ENCODE measurements around the gene TYROBP.
"Not testable (repeated sequence)": the region's sequence is repeated elsewhere in the genome, so short reads cannot be mapped to it uniquely, and the experiment has no call there.

The TYROBP gene

DNA sequence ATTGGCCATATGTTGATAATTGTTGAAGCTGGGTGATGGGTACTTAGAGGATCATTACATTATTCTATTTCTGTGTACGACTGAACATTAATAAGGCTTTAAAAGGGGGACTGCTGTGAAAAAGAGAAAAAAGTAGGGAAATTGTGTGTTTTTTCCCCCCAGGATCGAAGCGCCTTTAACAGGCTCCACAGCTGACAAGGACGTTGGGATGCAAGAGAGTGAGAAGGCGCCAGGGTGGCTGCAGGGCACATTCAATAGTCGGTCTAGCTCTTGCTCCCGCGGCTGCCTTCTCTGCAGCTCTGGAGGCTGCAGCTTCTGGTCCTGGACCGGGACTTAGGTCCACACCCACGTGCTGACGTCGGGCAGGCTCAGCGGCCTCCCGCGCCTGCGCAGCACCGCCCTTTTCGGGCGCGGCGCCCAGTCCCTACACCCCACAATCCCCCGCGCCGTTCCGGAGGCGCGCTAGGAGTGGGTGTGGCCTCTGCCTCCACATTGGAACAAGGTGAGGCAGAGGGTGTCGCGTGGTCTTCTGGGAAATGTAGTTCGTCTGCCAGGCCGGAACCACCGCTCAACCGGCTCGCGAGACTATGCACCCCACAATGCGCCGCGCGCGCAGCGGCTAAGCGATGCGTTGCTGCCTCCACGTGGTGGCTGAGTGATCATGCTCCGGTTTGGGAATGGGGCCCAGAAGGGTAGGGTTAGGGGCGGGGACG lies 23.2 kb upstream of the TYROBP start:
- peak; percentile 98 to 100 (median 99) for DNase-seq

DNA sequence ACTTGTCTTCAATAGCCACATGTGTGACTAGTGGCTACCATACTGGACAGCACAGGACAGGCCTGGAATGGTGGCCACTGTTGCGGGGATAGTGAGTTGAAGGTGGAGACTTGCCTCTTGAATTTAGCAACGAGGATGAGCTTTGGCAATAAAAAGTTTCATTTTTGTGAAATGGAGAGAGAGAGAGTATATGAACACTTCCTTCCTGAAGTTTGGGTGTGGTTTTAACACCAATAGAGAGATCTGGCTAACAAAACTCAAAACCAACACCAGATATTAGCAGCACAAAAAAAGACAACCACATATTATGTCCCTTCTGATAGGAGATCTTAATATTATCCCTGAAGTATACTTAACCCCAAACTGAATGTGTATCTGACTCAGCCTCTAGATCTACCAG lies 21.8 kb upstream of the TYROBP start:
- no peak for DNase-seq

DNA sequence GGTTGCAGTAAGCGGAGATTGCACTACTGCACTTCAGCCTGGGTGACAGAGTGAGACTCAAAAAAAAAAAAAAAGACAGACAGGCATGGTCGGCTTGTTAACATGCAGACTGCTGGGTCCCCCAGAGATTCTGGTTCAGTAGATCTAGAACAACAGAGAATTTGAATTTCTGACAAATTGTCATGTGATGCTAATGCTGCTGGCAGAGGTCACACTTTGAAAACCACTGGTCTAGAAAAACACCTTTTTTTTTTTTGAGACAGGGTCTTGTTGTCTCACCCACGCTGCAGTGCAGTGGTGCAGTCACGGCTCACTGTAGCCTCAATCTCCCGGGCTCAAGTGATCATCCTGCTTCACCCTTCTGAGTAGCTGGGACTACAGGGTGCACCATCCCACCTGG lies 20.4 kb upstream of the TYROBP start:
- no peak for DNase-seq

DNA sequence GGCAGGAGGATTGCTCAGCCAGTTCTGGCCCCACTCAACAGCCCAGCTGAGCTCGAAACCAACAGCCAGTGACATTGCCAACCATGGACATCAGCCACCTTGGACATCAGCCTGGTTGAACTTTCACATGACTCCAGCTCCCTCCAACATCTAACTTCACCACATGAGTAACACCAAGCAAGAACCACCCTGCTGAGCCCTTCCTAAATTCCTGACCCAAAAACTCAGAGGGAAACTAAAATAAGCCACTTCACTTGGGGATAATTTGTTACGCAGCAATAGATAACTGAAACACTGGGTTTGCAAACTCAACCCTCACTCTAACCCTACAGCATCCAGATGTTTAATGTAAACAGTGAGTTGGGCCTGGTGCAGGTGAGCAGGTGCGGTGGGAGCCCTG lies 17.4 kb upstream of the TYROBP start:
- DNase-seq: no peak

DNA sequence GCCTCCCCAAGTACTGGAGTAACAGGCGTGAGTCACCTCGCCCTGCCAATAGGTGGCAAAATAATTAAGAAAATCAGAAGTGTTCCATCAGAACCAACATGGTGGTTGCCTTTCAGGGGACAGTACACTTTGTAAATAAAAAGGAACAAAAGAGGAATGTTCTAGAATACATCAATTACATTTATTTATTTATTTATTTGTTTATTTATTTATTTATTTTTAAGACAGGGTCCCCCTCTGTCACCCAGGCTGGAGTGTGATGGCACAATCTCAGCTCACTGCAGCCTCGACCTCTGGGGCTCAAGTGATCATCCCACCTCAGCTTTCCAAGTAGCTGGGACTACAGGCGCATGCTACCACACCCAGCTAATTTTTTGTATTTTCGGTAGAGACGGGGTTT lies 12.9 kb upstream of the TYROBP start:
- no peak for DNase-seq

DNA sequence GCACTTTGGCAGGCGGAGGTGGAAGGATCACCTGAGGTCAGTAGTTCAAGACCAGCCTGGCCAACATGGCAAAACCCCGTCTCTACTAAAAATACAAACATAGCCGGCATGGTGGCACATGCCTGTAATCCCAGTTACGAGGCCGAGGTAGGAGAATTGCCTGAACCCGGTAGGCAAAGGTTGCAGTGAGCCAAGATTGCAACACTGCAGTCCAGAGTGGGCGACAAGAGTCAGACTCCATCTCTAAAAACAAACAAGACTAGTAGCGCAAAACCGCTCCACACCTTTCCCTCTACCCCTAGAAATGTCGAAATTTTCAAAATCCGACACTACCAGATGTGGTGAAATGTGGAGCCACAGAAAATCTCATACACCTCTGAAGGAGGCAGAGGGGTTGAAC lies 11.2 kb upstream of the TYROBP start:
- no peak for DNase-seq

DNA sequence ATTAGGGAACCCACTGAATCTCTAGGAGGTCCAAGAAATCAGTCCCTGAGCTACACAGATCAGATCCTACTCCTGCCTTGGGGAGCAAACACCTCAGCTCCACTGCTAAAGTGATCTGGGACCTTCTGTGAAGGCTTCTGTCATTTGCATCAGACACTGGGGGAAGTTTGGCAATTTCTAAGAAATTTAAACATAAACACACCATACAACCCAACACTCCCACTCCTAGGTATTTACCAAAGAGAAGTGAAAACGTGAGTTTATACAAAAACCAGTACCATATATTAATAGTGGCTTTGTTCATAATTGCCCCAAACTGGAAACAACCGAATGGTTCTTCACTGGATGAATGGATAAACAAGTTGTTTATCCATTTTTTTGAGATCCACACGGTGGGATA lies 7.3 kb upstream of the TYROBP start:
- no peak for DNase-seq

DNA sequence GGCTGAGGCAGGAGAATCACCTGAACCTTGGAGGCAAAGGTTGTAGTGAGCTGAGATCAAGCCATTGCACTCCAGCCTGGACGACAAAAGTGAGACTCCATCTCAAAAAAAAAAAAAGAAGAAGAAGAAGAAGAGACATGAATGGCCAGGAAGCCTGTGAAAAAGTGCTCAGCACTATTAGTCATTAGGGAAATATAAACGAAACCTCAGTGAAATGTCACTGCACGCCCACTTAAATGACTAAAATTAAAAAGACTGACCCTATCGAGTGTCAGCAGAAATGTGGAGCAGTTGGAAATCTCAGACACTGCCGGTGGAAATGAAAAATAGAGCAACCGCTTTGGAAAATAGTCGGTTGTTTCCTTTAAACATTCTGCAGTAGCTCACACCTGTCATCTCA lies 5.5 kb upstream of the TYROBP start:
- no peak for DNase-seq

DNA sequence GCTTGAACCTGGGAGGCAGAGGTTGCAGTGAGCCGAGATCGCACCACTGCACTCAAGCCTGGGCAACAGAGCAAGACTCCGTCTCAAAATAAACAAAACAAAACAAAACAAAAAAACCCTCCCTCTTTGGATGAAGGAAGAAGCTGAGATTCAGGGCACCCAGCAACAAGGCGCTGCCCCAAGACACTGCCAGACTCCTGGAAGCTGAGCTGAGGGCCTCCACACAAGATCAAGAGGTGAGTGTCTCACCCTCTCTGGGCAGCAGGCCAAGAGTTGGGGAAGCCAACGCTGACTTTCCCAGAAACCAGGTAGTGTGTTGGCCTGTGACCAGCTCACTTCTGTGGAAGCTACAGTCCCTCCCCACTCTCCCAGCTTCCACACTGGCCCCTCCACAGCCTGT lies 3.7 kb upstream of the TYROBP start:
- no peak for DNase-seq

DNA sequence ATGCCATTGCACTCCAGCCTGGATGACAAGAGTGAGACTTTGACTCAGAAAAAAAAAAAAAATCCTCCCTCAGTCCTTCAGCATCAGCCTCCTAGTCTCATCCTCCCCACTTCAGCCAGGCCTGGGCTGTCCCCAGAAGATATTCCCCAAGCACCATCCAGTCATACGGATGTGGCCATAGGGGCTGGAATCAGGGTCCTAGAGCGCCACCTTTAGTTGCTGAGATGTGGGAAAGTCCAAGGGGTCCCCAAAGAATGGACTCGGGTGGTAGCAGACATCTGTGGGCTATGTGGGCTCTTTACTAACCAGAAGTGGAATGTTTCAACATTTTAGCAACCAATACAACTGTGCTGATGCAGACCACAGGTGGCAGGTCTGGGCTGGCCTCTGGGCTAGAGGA lies 3.1 kb upstream of the TYROBP start:
- DNase-seq: no peak

DNA sequence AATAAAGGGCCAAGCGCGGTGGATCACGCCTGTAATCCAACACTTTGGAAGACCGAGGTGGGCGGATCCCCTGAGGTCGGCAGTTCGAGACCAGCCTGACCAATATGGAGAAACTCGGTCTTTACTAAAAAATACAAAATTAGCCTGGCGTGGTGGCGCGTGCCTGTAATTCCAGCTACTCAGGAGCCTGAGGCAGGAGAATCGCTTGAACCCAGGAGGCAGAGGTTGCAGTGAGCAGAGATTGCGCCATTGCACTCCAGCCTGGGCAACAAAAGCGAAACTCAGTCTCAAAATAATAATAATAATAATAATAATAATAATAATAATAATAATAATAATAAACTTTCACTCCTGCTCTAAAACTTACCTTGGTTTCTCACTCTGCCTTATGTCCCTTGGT lies 2.3 kb upstream of the TYROBP start:
- DNase-seq: not testable (repeated sequence)

DNA sequence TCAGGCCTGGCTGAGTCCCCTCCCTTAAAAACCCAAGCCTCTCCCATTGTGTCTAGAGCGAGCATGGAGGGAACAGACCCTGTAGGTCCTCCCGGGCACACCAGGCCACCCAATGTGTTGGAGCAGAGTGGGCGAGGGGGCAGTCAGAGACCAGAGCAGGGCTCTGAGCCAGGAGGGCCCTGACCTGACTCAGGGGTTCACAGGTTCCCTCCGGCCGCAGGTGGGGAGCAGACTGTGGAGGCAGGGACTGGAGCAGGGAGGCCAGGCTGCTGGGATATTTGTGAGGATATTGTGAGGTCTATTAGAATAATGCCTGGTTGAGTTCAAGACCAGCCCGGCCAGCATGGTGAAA lies 1.6 kb upstream of the TYROBP start:
- DNase-seq: no peak

DNA sequence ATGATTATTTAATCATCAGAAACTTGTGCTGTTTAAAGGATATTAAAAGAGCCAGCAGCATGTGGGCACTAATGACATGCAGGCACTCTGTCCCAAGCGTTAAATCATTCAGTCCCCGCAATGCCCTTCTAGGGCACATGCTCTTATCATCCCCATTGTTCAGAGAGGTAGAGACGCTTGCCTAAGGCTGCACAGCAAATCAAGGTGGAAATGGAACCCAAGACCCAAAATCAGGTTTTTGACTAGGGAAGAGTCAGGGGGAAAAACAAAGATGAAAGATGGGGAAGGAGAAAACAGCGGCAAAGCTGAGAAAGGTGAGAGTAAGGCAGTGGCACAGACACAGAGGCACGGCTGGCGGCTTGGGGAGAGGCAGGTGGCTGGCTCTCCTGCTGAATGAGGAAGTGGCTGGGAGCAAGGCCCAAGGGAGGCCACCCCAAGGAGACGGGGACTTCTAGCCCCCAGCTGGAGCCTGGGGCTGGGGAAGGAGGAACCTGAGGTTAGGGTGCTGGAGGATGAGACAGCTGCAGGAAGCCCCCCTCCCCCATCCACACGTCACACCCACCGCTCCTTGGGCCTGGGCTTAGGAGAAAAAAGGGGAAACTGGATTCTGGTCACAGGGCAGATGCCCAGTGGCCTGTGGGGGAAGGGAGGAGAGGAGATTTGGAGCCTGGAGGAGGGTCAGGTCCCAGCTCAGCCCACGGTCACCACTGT lies 1.0 kb upstream of the TYROBP start:
- no peak for DNase-seq

DNA sequence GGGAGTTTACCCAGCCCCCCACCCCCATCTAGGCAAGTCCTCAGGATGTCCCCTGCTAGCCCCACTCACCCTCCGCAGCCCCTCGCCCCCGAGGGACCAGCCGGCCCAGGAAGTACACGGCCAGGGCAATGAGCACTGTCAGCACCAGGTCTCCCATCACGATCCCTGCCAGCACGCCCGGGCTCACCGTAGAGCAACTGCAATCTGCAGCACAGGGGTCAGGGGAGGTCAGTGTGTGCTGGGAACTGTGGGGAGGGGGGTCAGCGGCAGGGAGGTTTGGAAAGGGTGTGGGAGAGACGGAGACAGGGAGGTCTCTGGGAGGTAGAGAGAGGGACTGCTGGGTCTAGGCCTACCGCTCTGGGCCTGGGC lies 734 bp downstream of the TYROBP start:
- DNase-seq: no peak

DNA sequence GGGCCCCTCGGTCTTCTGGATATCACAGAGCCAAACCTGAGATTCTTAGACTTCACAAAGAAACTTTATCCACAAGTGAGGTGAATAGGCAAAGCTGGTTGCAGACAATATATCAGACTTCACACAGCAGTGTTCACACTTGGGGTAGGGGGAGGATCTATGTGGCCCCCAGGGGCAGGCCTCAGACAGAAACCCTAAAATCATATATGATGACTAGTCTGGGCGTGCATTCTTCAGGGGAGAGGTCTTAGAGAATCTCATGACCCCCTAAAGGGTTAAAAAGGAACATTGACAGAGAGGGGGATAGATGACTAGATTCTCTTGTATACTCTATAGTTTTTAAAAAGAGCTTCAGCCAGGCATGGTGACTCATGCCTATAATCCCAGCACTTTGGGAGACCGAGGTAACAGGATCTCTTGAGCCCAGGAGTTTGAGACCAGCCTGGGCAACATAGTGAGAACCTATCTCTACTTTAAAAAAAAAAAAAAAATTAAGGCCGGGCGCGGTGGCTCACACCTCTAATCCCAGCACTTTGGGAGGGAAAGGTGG lies 2.8 kb downstream of the TYROBP start:
- DNase-seq: no peak

DNA sequence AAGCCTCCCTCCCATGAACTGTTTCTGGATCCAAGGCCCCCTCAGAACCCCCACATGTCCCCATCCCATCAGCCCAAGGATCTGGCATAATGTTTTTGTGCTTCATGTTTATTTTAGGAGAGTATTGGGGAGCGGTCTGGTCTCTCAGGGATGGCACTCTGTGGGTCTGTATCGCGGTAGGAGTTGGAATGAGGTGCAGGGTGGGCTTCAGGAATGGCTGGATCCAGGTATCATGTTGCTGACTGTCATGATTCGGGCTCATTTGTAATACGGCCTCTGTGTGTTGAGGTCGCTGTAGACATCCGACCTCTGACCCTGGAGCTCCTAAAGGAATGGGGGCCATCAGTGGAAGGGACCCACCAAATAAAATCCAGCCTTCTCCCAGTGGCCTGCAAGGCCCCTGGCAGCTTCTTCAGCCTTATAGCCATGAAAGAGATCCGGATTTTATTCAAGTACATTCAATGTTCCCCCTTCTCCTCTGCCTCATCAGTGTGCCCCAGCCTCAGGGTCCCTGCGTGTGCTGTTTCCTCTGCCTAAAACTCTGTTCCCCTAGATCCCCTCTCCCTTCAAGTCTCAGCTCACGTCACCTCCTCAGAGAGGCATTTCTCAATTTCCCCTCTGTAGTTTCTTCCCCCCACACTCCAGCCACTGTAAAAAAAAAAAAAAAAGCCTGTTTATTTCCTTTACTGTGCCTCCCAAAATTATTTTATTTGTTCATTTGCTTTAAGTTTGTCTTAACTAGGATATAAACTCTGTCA lies 3.6 kb downstream of the TYROBP start:
- DNase-seq: no peak

DNA sequence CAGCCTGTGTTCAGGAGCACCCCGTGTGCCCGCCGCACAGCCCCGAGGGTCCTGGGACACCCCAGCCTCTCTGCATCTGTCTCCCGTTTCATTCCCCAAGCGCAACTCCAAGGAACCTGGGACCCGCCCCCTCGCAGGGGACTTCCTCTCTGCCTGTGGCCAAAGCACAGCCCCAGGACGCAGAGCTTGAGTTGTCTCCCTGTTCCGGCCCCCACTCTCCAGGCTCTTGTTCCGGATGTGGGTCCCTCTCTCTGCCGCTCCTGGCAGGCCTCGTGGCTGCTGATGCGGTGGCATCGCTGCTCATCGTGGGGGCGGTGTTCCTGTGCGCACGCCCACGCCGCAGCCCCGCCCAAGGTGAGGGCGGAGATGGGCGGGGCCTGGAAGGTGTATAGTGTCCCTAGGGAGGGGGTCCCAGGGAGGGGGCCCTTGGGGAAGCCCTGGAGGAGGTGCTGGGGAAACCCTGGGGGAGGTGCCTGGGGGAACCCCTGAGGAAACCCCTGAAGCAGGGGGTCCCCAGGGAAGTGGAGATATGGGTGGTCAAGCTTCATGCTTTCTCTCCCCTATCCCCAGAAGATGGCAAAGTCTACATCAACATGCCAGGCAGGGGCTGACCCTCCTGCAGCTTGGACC lies 4.4 kb downstream of the TYROBP start:
- peak; percentile 8 to 28 (median 20) for DNase-seq

DNA sequence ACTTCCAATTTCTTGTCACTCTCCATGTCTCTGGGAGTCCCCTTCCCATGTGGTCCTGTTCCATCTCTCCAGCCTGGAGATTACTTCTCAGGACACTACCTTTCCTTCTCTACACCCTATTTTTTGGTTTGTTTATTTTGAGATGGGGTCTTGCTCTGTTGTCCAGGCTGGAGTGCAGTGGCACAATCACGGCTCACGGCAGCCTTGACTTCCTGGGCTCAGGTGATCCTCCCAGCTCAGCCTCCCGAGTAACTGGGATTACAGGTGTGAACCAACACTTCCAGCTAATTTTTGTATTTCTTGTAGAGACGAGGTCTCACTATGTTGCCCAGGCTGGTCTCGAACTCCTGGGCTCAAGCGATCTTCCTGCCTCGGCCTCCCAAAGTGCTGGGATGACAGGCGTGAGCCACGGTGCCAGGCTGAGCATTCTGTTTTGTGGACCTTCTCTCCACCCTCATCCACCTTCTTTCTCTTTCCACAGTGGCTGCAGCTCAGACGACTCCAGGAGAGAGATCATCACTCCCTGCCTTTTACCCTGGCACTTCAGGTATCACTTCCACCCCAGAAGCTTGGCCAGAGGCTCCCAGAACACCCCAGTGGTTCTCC lies 5.1 kb downstream of the TYROBP start:
- no peak for DNase-seq

DNA sequence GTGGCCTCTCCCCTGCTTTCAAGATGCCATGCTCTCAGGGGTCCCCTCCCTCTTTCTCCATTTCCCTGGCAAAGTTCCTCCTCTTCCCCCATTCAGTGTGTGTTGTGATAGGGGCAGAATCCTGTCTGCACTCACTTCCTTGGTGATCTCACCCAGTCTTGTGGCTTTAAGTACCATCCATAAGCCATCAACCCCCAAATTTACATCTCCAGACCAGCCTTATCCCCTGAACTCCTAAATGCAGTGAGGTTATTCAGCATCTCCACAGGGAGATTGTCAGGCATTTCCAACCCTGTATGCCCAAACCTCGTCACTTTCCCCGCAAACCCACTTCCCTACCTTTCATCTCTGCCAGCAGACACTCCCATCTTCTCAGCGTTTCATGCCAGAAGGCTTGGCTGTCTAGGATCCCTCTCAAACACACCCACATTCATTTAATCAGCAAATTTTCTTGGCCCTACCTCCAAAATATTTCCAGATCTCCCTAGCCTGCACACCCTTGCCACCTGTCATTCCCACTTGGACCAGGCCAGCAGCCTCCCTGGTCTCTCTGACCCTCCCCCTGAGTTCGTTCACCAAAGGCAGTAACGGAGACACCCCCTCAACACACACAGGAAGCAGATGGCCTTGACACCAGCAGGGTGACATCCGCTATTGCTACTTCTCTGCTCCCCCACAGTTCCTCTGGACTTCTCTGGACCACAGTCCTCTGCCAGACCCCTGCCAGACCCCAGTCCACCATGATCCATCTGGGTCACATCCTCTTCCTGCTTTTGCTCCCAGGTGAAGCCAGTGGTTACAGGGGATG lies 6.0 kb downstream of the TYROBP start, which contains the start of gene HCST:
TSS of gene HCST (plus strand) at position 676 of the 808 bp plus-strand sequence. CDS start at position 741, 65 bp downstream.
- DNase-seq: no peak

DNA sequence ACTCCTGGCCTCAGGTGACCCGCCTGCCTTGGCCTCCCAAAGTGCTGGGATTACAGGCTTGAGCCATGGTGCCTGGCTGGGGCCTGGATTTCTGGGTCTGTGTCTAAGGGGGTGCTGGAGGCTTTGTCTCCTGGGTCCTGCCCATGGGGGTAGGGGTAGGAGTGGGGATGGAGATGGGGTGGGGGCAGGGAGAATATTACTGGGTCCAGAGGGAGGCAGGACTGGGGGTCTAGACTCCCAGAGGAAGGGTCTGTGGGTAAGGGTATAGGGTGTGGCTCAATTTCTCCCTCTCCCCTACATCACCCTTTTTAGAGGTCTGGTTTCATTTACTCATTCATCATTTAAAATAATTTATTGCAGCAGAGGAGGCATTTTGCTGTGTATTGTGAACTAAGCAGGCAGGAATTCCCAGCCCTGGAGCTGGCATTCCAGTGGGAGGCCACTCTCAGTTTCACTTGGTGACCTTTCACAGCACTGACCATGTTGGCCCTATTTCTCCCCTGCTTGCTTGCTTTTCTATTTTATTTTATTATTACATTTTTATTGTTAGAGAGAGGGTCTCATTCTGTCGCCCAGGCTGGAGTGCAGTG lies 6.9 kb downstream of the TYROBP start:
- DNase-seq: no peak

DNA sequence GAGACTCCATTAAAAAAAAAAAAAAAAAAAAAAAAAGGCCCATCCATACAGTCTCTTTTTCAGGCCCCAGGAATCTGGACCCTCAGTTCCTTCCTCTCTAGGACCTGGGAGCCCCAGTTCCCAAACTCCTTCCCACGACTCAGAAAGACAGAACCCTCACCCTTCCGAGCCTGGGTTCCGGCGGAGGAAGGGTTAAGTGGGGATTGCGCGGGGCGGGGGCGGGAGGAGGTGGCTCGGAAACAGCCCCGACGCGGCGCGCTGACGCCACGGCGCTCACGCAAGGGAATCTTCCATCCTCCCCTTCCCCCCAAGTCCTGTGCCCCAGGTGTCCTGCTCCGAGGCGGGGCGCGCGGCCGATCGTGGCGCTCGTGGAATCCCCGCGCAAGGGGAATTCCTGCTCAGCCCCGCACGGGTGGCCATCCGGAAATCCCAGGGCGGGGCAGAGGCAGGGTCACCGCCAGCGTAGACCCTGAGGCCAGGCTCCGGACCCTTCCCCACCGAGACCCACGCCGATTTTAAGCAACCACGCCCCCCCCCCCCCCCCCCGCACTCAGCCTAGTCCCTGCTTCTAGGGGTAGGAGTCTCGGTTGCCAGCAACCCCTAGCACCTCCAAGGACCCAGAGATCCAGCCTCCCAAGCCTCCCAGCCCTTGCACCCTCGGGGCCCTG lies 8.4 kb downstream of the TYROBP start:
- DNase-seq: peak; percentile 67 to 84 (median 83)

All from NCI-H1417 (cell line).